LNCaP clone FGC (cell line): ENCODE results near the gene RTN4IP1.

Source experiments
- DNase-seq: peaks from one replicate; pipeline ENCODE4 v3.0.0-alpha.2; 2011; ENCODE audit warnings: low read depth
- H3K4me3 ChIP-seq: 2 replicates; pipeline ENCODE4 v1.5.1; 2011; ENCODE audit warnings: mild to moderate bottlenecking, low read depth, low read length, control low read depth
- CTCF ChIP-seq: IDR thresholded peaks from 2 replicates; pipeline ENCODE4 v1.5.1; 2012; ENCODE audit warnings: mild to moderate bottlenecking; ENCODE audit not compliant: control insufficient read depth, insufficient read depth; ENCODE audit errors: extremely low read depth

RTN4IP1 gene

GRCh38 chr6:106540432-106540831 lies 88.9 kb downstream of the RTN4IP1 start:
- no peak for DNase-seq
- H3K4me3 ChIP-seq: no peak overlapping the region
- TF ChIP-seq CTCF: no peak

GRCh38 chr6:106539936-106540335 lies 89.4 kb downstream of the RTN4IP1 start:
- DNase-seq: no peak
- TF ChIP-seq CTCF: no peak
- no peak overlapping the region for H3K4me3 ChIP-seq

- DNase-seq: no peak
Measured at GRCh38 chr6:106538145-106538544, 91.2 kb downstream of the RTN4IP1 start.

GRCh38 chr6:106537662-106538061 lies 91.6 kb downstream of the RTN4IP1 start:
- no peak for TF ChIP-seq CTCF
- H3K4me3 ChIP-seq: no peak overlapping the region
- no peak for DNase-seq

More at GRCh38 chr6:106538145-106538544, 91.2 kb downstream of the RTN4IP1 start:
- no peak overlapping the region for H3K4me3 ChIP-seq
- no peak for TF ChIP-seq CTCF

GRCh38 chr6:106536851-106537250 lies 92.4 kb downstream of the RTN4IP1 start:
- TF ChIP-seq CTCF: no peak
- no peak for DNase-seq

GRCh38 chr6:106536357-106536756 lies 92.9 kb downstream of the RTN4IP1 start:
- H3K4me3 ChIP-seq: no peak overlapping the region
- TF ChIP-seq CTCF: no peak
- DNase-seq: no peak

More at GRCh38 chr6:106536851-106537250, 92.4 kb downstream of the RTN4IP1 start:
- H3K4me3 ChIP-seq: no peak overlapping the region

GRCh38 chr6:106535012-106535411 lies 94.3 kb downstream of the RTN4IP1 start:
- H3K4me3 ChIP-seq: no peak overlapping the region
- no peak for DNase-seq
- TF ChIP-seq CTCF: no peak
